ENCODE results near the gene TAF5L.
"Not testable (repeated sequence)": the region's sequence is repeated elsewhere in the genome, so short reads cannot be mapped to it uniquely, and the experiment has no call there.

The TAF5L gene

DNA sequence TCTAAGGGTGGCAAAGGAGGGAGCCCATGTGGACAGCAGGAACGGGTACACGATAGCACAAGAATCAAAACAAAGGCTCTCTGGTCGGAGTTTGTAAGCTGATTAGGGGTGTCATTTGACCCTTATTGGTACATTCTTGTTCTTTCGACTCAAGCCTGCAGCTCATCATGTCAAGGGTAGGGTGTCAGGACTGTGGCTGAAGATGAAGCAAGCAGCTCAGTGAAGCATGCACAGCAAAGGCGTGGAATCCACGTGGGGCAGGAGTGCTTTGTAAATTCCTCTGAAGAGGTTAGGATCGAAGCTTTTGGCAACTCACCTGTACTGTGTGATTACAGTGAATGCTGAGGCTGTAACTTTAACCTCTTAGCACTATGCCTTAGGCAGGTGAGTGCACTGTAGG lies 62.7 kb downstream of the TAF5L start:
- no peak for DNase-seq

DNA sequence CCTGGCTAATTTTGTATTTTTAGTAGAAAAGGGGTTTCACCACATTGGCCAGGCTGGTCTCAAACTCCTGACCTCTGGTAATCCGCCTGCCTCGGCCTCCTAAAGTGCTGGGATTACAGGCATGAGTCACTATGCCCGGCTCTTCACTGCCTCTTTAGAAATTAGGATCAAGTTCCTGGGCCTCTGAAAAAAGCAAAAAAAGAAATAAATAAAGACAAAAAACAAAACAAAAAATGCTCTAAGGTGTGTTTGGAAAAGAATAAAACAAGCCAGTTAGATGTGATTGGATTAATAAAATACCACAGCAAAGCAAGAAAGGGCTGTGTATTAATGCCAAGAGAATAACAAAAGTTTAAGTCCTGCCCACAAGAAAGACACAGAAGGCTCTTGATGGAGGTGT lies 63.2 kb downstream of the TAF5L start:
- no peak for DNase-seq

DNA sequence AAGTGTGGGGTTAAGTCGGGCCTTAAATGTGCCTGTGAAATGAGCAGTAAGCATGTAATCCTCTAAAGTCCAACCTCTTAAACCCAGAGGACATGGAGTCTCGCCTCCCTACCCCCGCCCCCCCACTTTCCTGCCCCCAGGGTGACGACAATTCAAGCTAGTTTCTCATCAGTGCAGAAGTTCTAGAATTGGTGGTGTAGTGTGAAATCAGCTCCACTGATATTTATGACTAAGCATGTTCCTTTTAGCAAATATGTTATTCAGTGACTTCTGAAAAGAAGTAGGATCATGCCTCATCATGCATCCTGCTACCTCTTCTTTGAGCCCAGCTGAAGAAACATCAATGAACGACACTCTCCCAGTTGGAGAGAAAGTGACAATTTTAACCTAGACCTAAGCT lies 64.8 kb downstream of the TAF5L start:
- DNase-seq: no peak

DNA sequence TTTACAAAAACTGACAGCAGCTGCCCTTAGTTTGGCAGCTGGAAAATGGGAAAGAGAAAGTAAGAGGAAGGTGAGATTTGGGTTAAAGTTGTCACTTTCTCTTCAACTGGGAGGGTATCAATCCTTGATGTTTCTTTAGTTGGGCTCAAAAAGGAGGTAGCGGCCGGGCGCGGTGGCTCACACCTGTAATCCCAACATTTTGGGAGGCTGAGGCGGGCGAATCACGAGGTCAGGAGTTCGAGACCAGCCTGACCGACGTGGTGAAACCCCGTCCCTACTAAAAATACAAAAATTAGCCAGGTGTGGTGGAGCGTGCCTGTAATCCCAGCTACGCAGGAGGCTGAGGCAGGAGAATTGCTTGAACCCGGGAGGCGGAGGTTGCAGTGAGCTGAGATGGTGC lies 65.8 kb downstream of the TAF5L start:
- DNase-seq: not testable (repeated sequence)

DNA sequence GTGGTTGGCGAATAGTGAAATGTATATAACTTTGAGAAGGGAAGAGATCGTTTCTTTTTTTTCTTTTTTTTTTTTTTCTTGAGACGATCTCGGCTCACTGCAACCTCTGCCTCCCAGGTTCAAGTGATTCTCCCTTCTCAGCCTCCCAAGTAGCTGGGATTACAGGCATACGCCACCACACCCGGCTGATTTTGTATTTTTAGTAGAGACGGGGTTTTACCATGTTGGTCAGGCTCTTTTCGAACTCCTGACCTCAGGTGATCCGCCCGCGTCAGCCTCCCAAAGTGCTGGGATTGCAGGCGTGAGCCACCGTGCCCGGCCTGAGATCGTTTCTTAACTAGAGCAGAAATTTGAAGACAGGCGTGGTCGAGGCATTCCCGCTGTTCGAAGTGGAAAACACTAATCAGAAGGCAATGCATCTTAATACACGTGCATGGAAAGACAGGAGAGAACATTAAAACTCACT lies 66.6 kb downstream of the TAF5L start:
- not testable (repeated sequence) for DNase-seq

DNA sequence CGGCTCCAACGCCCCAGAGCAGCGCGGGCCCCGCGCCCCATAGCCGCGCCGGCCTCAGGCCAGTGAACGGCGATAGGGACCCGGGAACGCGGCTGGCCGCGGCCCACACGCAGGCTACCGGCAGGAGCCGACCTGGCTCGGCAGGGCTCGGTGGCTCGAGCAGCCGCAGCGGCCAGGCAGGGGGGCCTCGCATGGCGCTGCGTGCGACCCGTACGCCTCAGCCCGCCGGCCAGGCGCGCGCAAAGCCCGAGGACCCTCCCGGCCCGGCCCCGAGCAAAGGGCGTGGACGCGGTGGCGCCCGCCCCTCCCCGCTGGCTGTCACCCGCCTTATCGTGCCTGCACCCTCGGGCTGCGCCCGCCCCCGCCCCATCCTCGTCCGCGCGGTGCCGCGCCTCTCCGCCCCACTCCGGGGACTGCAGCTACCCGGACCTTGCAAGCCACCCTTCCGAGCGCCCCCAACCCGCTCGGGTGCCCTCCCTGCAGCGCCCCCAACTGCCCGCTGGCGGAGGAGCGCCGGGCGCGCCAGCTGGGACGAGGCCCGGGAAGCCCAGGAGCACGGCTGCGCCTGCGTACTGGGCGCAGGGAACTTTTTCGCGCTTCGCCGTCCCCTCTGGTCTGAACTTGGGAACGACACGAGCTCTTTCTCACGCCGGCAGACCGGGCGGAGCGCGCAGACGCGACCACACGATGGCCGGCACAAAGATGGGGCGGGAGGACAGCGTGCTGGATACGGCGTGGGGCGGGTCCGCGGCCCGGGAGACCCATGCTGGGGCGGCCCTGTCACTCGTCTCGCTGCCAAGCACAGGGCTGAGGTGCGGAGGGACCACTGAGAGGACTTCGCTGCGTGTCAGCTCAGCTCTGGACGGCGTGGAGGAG lies 67.2 kb downstream of the TAF5L start, which contains the start of gene ABCB10:
Gene ABCB10 (minus strand): TSS at position 248 of the 876 bp plus-strand sequence. CDS start 55 bp downstream, at position 193.
- DNase-seq: peak; percentile 80 to 84

DNA sequence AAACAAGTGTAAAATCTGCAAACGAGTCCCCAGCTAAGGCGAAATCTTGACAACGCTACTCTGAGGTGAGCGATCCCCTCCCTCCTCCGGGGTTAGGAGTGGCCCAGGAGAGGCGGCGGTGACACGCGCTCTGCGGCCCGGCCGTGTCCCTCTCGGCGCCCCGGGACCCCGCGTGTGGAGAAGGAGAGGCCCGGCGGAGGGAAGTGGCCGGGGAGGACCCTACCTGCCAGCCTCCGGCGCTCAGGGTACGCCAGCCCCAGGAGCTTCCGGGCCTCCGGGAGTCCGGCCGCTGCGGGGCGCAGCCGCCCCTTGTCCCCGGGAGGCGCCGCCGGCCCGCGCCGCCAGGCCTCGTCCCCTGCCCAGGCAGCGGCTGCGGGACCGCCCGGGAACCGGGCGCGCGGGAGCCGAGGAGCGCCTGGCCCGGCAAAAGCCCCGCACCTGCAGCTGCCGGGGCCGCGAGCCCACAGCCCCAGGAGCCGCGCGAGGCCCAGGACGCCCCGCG lies 68.0 kb downstream of the TAF5L start:
- DNase-seq: peak; percentile 19 to 28

DNA sequence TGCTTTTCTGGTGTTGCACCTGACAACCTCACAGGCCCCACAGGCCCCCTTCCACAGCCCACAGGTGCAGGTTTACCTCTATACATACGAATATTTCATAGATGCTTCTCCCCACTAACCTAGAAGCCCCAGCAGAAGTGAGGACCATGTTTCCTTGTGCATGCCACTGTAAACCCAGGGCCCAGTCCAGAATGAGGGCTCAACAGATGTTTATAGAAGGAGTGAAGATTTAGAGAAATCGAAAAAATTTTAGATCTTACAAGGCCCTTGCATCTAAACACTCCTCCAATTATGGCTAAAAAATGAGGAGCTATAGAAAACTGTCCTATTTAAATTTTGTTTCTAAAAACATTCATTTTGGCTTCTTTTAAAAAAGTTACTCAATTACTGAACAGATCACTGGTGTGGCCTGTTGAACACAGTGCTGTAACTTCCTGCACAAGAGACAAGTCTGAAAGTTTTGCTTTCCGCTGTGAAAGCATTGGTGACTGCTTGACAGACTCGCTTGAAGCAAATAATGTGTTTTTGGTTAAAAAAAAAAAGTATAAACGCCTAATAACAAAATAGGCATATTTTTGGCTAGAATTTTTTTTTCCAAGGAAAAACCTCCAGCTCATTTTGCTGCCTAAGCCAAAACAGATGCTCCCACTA lies 68.6 kb downstream of the TAF5L start:
- peak in 1 of 2 donors; percentile 18 for DNase-seq

DNA sequence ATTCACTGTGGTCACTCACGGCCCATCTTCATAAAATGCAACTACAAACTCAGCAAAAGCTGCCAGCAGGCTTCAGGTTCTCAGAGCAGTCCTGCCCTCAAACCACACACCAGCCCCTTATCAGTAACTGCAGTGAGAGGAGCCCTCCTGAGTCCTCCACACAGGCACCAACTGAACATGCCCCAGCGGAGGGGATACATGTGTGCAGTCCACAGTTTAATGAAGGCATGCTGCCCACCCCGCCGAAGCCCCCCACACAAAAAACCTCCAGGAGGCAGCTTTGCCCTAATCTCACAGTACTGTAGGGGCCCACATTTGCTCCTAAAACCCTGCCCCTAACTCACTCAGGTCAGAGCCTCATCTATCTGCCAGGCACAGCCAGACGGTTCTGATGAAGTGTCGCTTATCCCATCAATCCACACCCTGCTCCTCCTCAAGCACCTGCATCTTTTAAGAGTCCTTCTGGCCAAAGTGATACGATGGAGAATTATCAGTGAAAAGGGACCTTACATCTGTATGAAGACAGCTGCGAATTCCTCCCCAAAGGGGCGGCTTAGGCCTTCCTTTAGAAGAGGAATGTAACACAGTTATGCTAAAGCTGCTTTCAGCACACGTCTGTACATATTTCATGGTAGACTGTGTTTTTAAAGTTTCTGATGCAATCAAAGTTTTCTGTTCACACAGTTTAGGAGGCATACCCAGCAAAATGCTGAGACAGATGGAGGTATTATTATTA lies 70.9 kb downstream of the TAF5L start:
- no peak for DNase-seq

DNA sequence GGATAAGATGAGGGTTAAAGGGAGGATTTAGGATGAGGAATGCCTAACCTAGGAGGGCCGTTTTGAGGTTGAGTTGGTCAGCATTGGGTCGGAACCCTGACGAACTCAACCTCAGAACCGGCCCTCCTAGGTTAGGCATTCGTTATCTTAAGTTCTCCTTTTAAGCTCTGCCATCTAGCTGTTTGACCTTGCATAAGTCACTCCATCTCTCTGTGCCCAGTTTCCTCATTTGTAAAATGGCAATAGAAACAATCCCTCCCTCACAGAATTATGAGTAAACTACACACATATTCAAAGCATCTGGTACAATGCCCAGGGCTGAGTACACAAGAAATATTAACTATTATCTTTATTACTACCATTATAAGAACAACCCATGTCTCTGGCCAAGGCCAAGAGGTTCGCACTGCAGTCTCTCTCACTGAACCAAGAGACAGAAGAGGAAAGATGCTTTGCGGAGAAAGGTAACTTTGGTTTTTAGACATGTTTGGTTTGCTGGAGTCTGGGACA lies 72.2 kb downstream of the TAF5L start:
- no peak for DNase-seq

DNA sequence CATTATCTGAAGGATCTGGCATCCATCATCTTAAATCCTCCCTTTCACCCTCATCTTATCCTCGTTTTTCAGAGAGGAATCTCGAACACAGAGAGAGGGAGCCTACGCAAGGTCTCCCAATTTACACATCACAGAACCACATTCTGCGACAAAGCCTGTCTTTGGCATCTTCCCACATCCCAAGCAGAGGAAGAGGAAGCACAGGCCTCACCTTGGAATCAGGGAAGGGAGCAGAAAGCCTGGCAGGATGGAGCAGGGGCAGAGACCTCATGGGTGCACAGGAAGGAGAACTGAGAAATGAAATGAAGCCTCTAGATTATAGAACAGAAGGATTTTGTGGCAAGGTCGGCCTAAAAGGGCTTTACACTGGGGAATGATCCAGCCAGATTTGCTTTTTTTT lies 73.2 kb downstream of the TAF5L start:
- no peak for DNase-seq

DNA sequence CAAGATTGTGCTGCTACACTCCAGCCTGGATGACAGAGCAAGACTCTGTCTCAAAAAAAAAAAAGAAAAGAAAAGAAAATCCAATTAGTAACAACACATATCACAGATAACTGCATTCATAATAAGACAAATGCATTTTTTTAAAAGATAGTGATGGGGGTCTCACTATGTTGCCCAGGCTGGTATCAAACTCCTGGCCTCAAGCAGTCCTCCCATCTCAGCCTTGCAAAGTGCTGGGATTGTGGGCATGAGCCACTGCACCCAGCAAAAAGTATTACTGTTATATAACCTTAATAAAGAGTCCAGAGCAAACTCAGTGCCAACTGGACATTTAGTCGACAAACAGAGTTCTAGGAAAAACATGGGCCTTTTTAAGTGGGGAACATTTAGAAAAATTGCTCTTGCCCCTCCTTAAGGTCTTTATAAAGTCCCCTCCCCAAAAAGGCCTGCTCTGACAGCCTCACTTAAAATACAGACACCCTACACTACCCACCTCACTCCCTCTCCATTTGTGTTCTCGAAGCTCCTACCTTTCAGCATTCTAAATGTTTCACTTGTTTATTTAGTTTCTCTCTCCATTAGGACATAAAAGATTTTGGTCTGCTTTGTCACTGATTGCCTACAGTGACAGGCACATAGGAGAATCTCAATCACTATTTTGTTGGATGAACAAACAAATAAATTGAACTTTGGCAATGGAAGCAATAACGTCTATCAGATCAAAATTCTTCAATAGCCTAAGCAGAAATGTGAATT lies 74.9 kb downstream of the TAF5L start:
- DNase-seq: no peak

DNA sequence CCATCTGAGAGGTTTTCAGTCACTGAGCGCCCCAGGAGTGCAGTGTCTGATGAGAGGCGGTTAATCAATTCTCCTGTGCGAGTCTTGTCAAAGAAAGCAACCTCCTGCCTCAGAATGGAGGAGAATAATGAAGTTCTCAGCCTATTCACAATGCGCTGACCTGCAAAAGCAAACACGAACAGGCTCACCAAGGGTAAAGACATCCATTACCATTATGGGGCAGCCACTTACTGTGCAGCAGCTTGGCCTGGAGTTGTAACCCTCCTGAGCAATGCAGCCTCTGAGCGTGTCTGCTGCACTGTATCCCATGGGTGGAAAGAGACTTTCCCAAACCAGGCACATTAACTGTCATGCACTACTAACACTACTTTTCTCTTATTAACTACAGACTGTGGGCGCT lies 78.4 kb downstream of the TAF5L start:
- no peak for DNase-seq

DNA sequence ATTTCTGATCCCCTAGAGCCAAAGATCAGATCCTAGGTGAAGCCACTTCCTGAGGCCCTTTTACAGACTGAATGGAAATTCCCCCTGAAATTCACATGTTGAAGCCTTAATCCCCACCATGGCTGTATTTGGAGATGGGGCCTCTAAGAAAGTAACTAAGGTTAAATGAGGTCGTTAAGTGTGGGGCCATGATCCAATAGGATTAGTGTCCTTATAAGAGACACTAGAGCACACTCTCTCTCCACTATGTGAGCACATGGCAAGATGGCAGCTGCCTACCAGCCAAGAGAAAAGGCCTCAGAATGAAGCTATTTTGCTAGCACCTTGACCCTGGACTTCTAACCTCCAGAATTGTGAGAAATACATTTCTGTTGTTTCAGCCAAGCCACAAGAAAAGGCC lies 81.3 kb downstream of the TAF5L start:
- no peak for DNase-seq
